H9 (cell line): ENCODE results near the gene UBQLN3. TPM values are rescaled to one million over a fixed set of nuclear protein-coding genes. Genes with fewer than 3 reads are reported as not detected.

Source experiments
- DNase-seq: peaks from one replicate; pipeline ENCODE4 v3.0.0-alpha.2; 2017
- H2AFZ ChIP-seq: one replicate; pipeline ENCODE4 v1.6.1; 2013; ENCODE audit warnings: mild to moderate bottlenecking, low read length, control low read depth, moderate library complexity
- H2AK5ac ChIP-seq: 2 replicates; pipeline ENCODE4 v1.6.1; 2013; ENCODE audit warnings: low read length, control low read depth, mixed read lengths; ENCODE audit not compliant: insufficient read length
- H2BK120ac ChIP-seq: one replicate; pipeline ENCODE4 v1.6.1; 2013; ENCODE audit warnings: low read depth, mild to moderate bottlenecking, low read length, control low read depth, inconsistent platforms; ENCODE audit not compliant: poor library complexity, severe bottlenecking
- H2BK12ac ChIP-seq: 2 replicates; pipeline ENCODE4 v1.6.1; 2013; ENCODE audit warnings: low read length, control low read depth, mixed read lengths, low read depth; ENCODE audit not compliant: insufficient read length
- H2BK15ac ChIP-seq: 2 replicates; pipeline ENCODE4 v1.6.1; 2013; ENCODE audit warnings: low read depth, low read length, control low read depth
- H2BK20ac ChIP-seq: one replicate; pipeline ENCODE4 v1.6.1; 2013; ENCODE audit warnings: low read depth, mild to moderate bottlenecking, low read length, control low read depth, inconsistent platforms; ENCODE audit not compliant: poor library complexity, severe bottlenecking
- H2BK5ac ChIP-seq: 2 replicates; pipeline ENCODE4 v1.6.1; 2013; ENCODE audit warnings: low read length, control low read depth, mixed read lengths; ENCODE audit not compliant: insufficient read length
- H3K14ac ChIP-seq: 2 replicates; pipeline ENCODE4 v1.6.1; 2013; ENCODE audit warnings: low read length, control low read depth; ENCODE audit not compliant: insufficient read depth
- H3K18ac ChIP-seq: 2 replicates; pipeline ENCODE4 v1.6.1; 2013; ENCODE audit warnings: low read depth, mild to moderate bottlenecking, mixed read lengths, low read length, control low read depth; ENCODE audit not compliant: insufficient read length
- H3K23ac ChIP-seq: 2 replicates; pipeline ENCODE4 v1.6.1; 2013; ENCODE audit warnings: low read length, control low read depth, mixed read lengths, low read depth; ENCODE audit not compliant: insufficient read length
- H3K23me2 ChIP-seq: 2 replicates; pipeline ENCODE4 v1.6.1; 2013; ENCODE audit warnings: low read depth, mild to moderate bottlenecking, mixed read lengths, low read length, control low read depth; ENCODE audit not compliant: insufficient read length, poor library complexity, severe bottlenecking
- H3K27ac ChIP-seq: 2 replicates; pipeline ENCODE4 v1.5.1; 2013; ENCODE audit warnings: low read length, control low read depth, mixed read lengths, low read depth; ENCODE audit not compliant: insufficient read length
- H3K27me3 ChIP-seq: 2 replicates; pipeline ENCODE4 v1.6.1; 2013; ENCODE audit warnings: low read length, control low read depth, inconsistent platforms; ENCODE audit not compliant: insufficient read depth
- H3K4ac ChIP-seq: 2 replicates; pipeline ENCODE4 v1.6.1; 2013; ENCODE audit warnings: low read depth, mild to moderate bottlenecking, control low read depth, inconsistent platforms, low read length, moderate library complexity
- H3K4me1 ChIP-seq: 2 replicates; pipeline ENCODE4 v1.6.1; 2013; ENCODE audit warnings: low read length, control low read depth, inconsistent platforms; ENCODE audit not compliant: insufficient read depth
- H3K4me2 ChIP-seq: 2 replicates; pipeline ENCODE4 v1.6.1; 2013; ENCODE audit warnings: low read length, control low read depth, mixed read lengths; ENCODE audit not compliant: insufficient read length, insufficient read depth
- H3K56ac ChIP-seq: 2 replicates; pipeline ENCODE4 v1.6.1; 2013; ENCODE audit warnings: low read depth, mild to moderate bottlenecking, mixed read lengths, low read length, control low read depth; ENCODE audit not compliant: insufficient read length
- H3K79me1 ChIP-seq: 2 replicates; pipeline ENCODE4 v1.6.1; 2013; ENCODE audit warnings: low read depth, mild to moderate bottlenecking, moderate library complexity, low read length, control low read depth, inconsistent platforms; ENCODE audit not compliant: insufficient read depth, poor library complexity, severe bottlenecking
- H3K79me2 ChIP-seq: 2 replicates; pipeline ENCODE4 v1.6.1; 2013; ENCODE audit warnings: low read length, control low read depth, inconsistent platforms; ENCODE audit not compliant: insufficient read depth
- H3K9ac ChIP-seq: 2 replicates; pipeline ENCODE4 v1.6.1; 2013; ENCODE audit warnings: low read length, control low read depth, mixed read lengths; ENCODE audit not compliant: insufficient read length; ENCODE audit errors: extremely low read depth
- H3K9me3 ChIP-seq: one replicate; pipeline ENCODE4 v1.6.1; 2013; ENCODE audit warnings: low read depth, low read length, inconsistent platforms; ENCODE audit not compliant: control insufficient read depth
- H3T11ph ChIP-seq: one replicate; pipeline ENCODE4 v1.6.1; 2013; ENCODE audit warnings: mild to moderate bottlenecking, low read length, control low read depth, inconsistent platforms
- H4K20me1 ChIP-seq: one replicate; pipeline ENCODE4 v1.6.1; 2013; ENCODE audit not compliant: control insufficient read depth, insufficient read length, insufficient read depth
- H4K5ac ChIP-seq: 2 replicates; pipeline ENCODE4 v1.6.1; 2013; ENCODE audit warnings: low read depth, mild to moderate bottlenecking, mixed read lengths, low read length, control low read depth; ENCODE audit not compliant: insufficient read length
- H4K8ac ChIP-seq: replicated peaks from 2 replicates; pipeline ENCODE4 v1.6.1; 2013; ENCODE audit warnings: low read length, control low read depth, mixed read lengths, low read depth; ENCODE audit not compliant: insufficient read length
- H4K91ac ChIP-seq: 2 replicates; pipeline ENCODE4 v1.6.1; 2013; ENCODE audit warnings: low read depth, mild to moderate bottlenecking, moderate library complexity, mixed read lengths, low read length, control low read depth; ENCODE audit not compliant: insufficient read length
- H3K27ac Mint-ChIP-seq, 3 experiments: 2 replicates in 2 of 3; 3 replicates in 1 of 3; pipeline ENCODE4 v1.8.0; 2020 to 2021; ENCODE audit warnings: mixed read lengths in 3 of 3, mild to moderate bottlenecking in 1 of 3, moderate library complexity in 1 of 3
- H3K27me3 Mint-ChIP-seq: 2 replicates; pipeline ENCODE4 v1.8.0; 2021; ENCODE audit warnings: low read depth, mild to moderate bottlenecking, moderate library complexity, mixed read lengths
- H3K36me3 Mint-ChIP-seq, 3 experiments: 2 replicates in 2 of 3; 3 replicates in 1 of 3; pipeline ENCODE4 v1.8.0; 2020 to 2021; ENCODE audit warnings: low read depth in 3 of 3, mixed read lengths in 3 of 3; ENCODE audit not compliant: insufficient read depth in 1 of 3
- H3K4me1 Mint-ChIP-seq, 2 experiments: 2 replicates each; pipeline ENCODE4 v1.8.0; 2020; ENCODE audit warnings: mixed read lengths in 2 of 2
- H3K4me3 Mint-ChIP-seq, 2 experiments: 2 replicates in 1 of 2; 3 replicates in 1 of 2; pipeline ENCODE4 v1.8.0; 2020 to 2021; ENCODE audit warnings: mild to moderate bottlenecking in 2 of 2, mixed read lengths in 2 of 2, moderate library complexity in 1 of 2
- H3K9me3 Mint-ChIP-seq, 2 experiments: 2 replicates in 1 of 2; 3 replicates in 1 of 2; pipeline ENCODE4 v1.8.0; 2020; ENCODE audit warnings: mild to moderate bottlenecking in 2 of 2, mixed read lengths in 2 of 2, moderate library complexity in 1 of 2
- WGBS: extraction: QIAGEN DNeasy Blood & Tissue Kit; methylation state at CpG from one replicate; pipeline ENCODE4 v1.1.7; 2013; ENCODE audit warnings: missing lambda C conversion rate, low lambda C conversion rate, mixed read lengths; ENCODE audit not compliant: insufficient read length; ENCODE audit errors: extremely low coverage; 5-methylcytosine and 5-hydroxymethylcytosine counted together
- total RNA-seq: library from RNA; stranded (reverse); gene quantifications from 2 replicates; pipeline ENCODE4 v1.2.1, GENCODE V29; 2021
- TF ChIP-seq, protein P1 (sequence below): fragments of 200-600 bp; sonication (generic); conservative IDR thresholded peaks from 3 replicates; pipeline ENCODE4 v1.8.0; 2021; ENCODE audit warnings: antibody characterized with exemption, mild to moderate bottlenecking

The UBQLN3 gene
- total RNA-seq, 1 experiment from 2014 or later, result not detected

DNA sequence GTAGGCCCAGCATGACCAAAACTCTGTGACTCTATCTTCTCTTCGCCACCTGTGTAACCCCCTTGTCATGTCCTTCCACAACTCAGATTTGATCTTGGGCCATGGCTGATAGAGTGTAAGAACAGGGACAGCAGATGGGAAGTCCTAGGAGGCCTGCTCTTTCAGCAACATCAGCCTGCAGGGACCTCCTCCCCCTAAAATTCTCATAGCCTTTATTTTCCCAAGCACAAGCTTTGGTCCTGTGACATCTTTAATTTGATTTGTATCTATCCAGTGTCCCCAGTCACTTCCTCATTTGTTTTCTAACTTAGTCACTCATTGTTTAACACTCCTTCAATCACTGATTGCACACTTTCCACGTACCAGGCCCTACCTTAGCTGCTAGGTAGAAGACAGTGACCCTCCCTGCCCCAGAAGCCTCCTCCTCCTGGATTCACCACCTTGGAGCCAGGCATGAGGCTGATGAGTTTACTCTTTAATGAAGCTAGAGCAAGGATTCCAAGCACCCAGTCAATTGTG lies 5.3 kb downstream of the UBQLN3 start:
- Histone ChIP-seq H3T11ph (no peak overlapping the region), H2BK12ac (no peak overlapping the region), H3K23ac (no peak overlapping the region), H3K4ac (no peak overlapping the region), H3K56ac (no peak overlapping the region), H3K9me3 (no peaks in the 10 kb centered on the region), H3K79me2 (no peaks in the 10 kb centered on the region), H3K79me1 (no peaks in the 10 kb centered on the region), H2BK15ac (no peak overlapping the region), H3K4me1 (no peaks in the 10 kb centered on the region), H2AK5ac (no peak overlapping the region), H2BK5ac (no peak overlapping the region), H4K20me1 (no peaks in the 10 kb centered on the region), H2BK20ac (no peak overlapping the region), H3K27me3 (no peaks in the 10 kb centered on the region), H3K4me2 (no peak overlapping the region), H2BK120ac (no peak overlapping the region), H2AFZ (no peak overlapping the region), H4K5ac (no peak overlapping the region), H3K14ac (no peak overlapping the region), H4K91ac (no peak overlapping the region), H4K8ac (no peak overlapping the region), H3K27ac (no peak overlapping the region), H3K18ac (no peak overlapping the region), H3K9ac (no peak overlapping the region), H3K23me2 (no peaks in the 10 kb centered on the region)
- no peak overlapping the region for H3K27ac Mint-ChIP-seq
- WGBS, result no CpG with 5 or more reads among the region's 2 CpGs
- TF ChIP-seq, protein P1, sequence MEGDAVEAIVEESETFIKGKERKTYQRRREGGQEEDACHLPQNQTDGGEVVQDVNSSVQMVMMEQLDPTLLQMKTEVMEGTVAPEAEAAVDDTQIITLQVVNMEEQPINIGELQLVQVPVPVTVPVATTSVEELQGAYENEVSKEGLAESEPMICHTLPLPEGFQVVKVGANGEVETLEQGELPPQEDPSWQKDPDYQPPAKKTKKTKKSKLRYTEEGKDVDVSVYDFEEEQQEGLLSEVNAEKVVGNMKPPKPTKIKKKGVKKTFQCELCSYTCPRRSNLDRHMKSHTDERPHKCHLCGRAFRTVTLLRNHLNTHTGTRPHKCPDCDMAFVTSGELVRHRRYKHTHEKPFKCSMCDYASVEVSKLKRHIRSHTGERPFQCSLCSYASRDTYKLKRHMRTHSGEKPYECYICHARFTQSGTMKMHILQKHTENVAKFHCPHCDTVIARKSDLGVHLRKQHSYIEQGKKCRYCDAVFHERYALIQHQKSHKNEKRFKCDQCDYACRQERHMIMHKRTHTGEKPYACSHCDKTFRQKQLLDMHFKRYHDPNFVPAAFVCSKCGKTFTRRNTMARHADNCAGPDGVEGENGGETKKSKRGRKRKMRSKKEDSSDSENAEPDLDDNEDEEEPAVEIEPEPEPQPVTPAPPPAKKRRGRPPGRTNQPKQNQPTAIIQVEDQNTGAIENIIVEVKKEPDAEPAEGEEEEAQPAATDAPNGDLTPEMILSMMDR, result no peak
- DNase-seq, result no peak
- no peaks in the 10 kb centered on the region for H3K4me1 Mint-ChIP-seq
- H3K27me3 Mint-ChIP-seq, result no peaks in the 10 kb centered on the region
- no peak overlapping the region for H3K4me3 Mint-ChIP-seq
- H3K9me3 Mint-ChIP-seq, result no peaks in the 10 kb centered on the region
- no peaks in the 10 kb centered on the region for H3K36me3 Mint-ChIP-seq
